BLaER1 treated with 17β-estradiol and CSF1 and Interleukin-3, amounts not matched to agents 10 nM and 100 nM (cell line): Measurements from ENCODE around the gene CRB2.
A peak's percentile ranks its signal among the peaks of the same experiment; 100 is the strongest.

Experiments used
- H3K27ac ChIP-seq, 11 experiments: shearing (Covaris generic); formaldehyde crosslinking; 2 replicates each; pipeline ENCODE4 v1.8.1; 2022
- H3K27me3 ChIP-seq, 11 experiments: shearing (Covaris generic); formaldehyde crosslinking; 2 replicates each; pipeline ENCODE4 v1.8.1; 2022
- H3K36me3 ChIP-seq, 11 experiments: shearing (Covaris generic); formaldehyde crosslinking; 2 replicates each; pipeline ENCODE4 v1.8.1; 2022
- H3K4me1 ChIP-seq, 10 experiments: shearing (Covaris generic); formaldehyde crosslinking; 2 replicates each; pipeline ENCODE4 v1.8.1; 2022
- H3K4me2 ChIP-seq, 11 experiments: shearing (Covaris generic); formaldehyde crosslinking; 2 replicates each; pipeline ENCODE4 v1.8.1; 2022
- H3K4me3 ChIP-seq, 10 experiments: shearing (Covaris generic); formaldehyde crosslinking; 2 replicates each; pipeline ENCODE4 v1.8.1; 2022
- H3K9ac ChIP-seq, 11 experiments: shearing (Covaris generic); formaldehyde crosslinking; 2 replicates each; pipeline ENCODE4 v1.8.1; 2022
- H3K9me3 ChIP-seq, 11 experiments: shearing (Covaris generic); formaldehyde crosslinking; replicated peaks in 1 of 11; 2 replicates each; pipeline ENCODE4 v1.8.1; 2022
- H4K20me1 ChIP-seq, 11 experiments: shearing (Covaris generic); formaldehyde crosslinking; 2 replicates each; pipeline ENCODE4 v1.8.1; 2022
- Cebpa-rat ChIP-seq, 11 experiments: shearing (Covaris generic); IDR thresholded peaks; 2 replicates each; pipeline ENCODE4 v1.8.1; 2022

CRB2 gene

GRCh38 chr9:123401879-123402513 lies 46.0 kb downstream of the CRB2 start:
- H3K9me3 ChIP-seq: no peaks in the 10 kb centered on the region

GRCh38 chr9:123402981-123403509 lies 47.0 kb downstream of the CRB2 start:
- Histone ChIP-seq H3K4me2 (no peak overlapping the region), H3K27ac (no peak overlapping the region), H3K4me3 (no peak overlapping the region), H3K36me3 (peaks cover 0 to 75% (median 9%) of the 10 kb centered on the region in 11 experiments; a peak in 13 of 22 replicates), H3K9ac (no peak overlapping the region), H3K9me3 (no peaks in the 10 kb centered on the region), H4K20me1 (peaks cover 0 to 33% (median 6%) of the 10 kb centered on the region in 11 experiments; a peak in 8 of 22 replicates), H3K27me3 (no peaks in the 10 kb centered on the region), H3K4me1 (peaks cover 0 to 21% (median 14%) of the 10 kb centered on the region in 10 experiments; a peak in 15 of 20 replicates)
- TF ChIP-seq Cebpa-rat (IDR thresholded peaks at IDR 0.05): no peak

More at GRCh38 chr9:123401879-123402513, 46.0 kb downstream of the CRB2 start:
- Histone ChIP-seq H3K4me2 (no peak overlapping the region), H3K4me1 (peaks cover 0 to 11% (median 11%) of the 10 kb centered on the region in 10 experiments; a peak in 15 of 20 replicates), H3K27me3 (no peaks in the 10 kb centered on the region), H4K20me1 (peaks cover 0 to 36% (median 6%) of the 10 kb centered on the region in 11 experiments; a peak in 8 of 22 replicates), H3K4me3 (no peak overlapping the region), H3K36me3 (peaks cover 0 to 70% (median 9%) of the 10 kb centered on the region in 11 experiments; a peak in 13 of 22 replicates), H3K27ac (no peak overlapping the region), H3K9ac (no peak overlapping the region)
- no peak for TF ChIP-seq Cebpa-rat (IDR thresholded peaks at IDR 0.05)

- no peaks in the 10 kb centered on the region for H3K27me3 ChIP-seq
- peaks cover 0 to 39% (median 6%) of the 10 kb centered on the region in 11 experiments; a peak in 8 of 22 replicates for H4K20me1 ChIP-seq
- H3K4me3 ChIP-seq: no peak overlapping the region
- no peak overlapping the region; a peak in 1 of 22 replicates for H3K9ac ChIP-seq
- H3K27ac ChIP-seq: peak overlapping the region in 3 of 11 experiments; percentile 25 to 41 (median 34); a peak in 2 of 22 replicates
- peaks cover 0 to 77% (median 4%) of the 10 kb centered on the region in 11 experiments; a peak in 11 of 22 replicates for H3K36me3 ChIP-seq
- H3K9me3 ChIP-seq: no peaks in the 10 kb centered on the region
- peak overlapping the region in 8 of 11 experiments; percentile 30 to 69 (median 58); a peak in 15 of 22 replicates for H3K4me2 ChIP-seq
- no peak for TF ChIP-seq Cebpa-rat (IDR thresholded peaks at IDR 0.05)
- H3K4me1 ChIP-seq: peaks cover 0 to 27% (median 14%) of the 10 kb centered on the region in 10 experiments; a peak in 15 of 20 replicates
Measured at GRCh38 chr9:123406016-123406415, 50.0 kb downstream of the CRB2 start.

- Histone ChIP-seq H3K4me3 (no peak overlapping the region), H3K27ac (no peak overlapping the region), H3K9me3 (no peaks in the 10 kb centered on the region), H4K20me1 (peaks cover 0 to 40% (median 6%) of the 10 kb centered on the region in 11 experiments; a peak in 8 of 22 replicates), H3K9ac (no peak overlapping the region), H3K4me2 (peak overlapping the region in 8 of 11 experiments; percentile 30 to 69 (median 58); a peak in 15 of 22 replicates), H3K36me3 (peaks cover 0 to 77% (median 10%) of the 10 kb centered on the region in 11 experiments; a peak in 11 of 22 replicates), H3K27me3 (no peaks in the 10 kb centered on the region), H3K4me1 (peaks cover 0 to 27% (median 14%) of the 10 kb centered on the region in 10 experiments; a peak in 15 of 20 replicates)
- TF ChIP-seq Cebpa-rat (IDR thresholded peaks at IDR 0.05): no peak
Measured at GRCh38 chr9:123406691-123407216, 50.8 kb downstream of the CRB2 start.

- no peak overlapping the region for H3K4me3 ChIP-seq
- TF ChIP-seq Cebpa-rat (IDR thresholded peaks at IDR 0.05): no peak
- no peak overlapping the region for H3K27ac ChIP-seq
- H3K36me3 ChIP-seq: peaks cover 0 to 77% (median 10%) of the 10 kb centered on the region in 11 experiments; a peak in 11 of 22 replicates
- H3K9me3 ChIP-seq: no peaks in the 10 kb centered on the region
- peaks cover 0 to 42% (median 5%) of the 10 kb centered on the region in 11 experiments; a peak in 8 of 22 replicates for H4K20me1 ChIP-seq
- no peak overlapping the region for H3K9ac ChIP-seq
- no peaks in the 10 kb centered on the region for H3K27me3 ChIP-seq
- H3K4me1 ChIP-seq: peaks cover 0 to 27% (median 14%) of the 10 kb centered on the region in 10 experiments; a peak in 15 of 20 replicates
- peak overlapping the region in 3 of 11 experiments; percentile 15 to 20 (median 19); a peak in 2 of 22 replicates for H3K4me2 ChIP-seq
Measured at GRCh38 chr9:123407217-123407851, 51.3 kb downstream of the CRB2 start.

- Histone ChIP-seq H4K20me1 (peaks cover 0 to 30% (median 0%) of the 10 kb centered on the region in 11 experiments; a peak in 7 of 22 replicates), H3K9me3 (no peaks in the 10 kb centered on the region), H3K27me3 (no peaks in the 10 kb centered on the region), H3K4me1 (peaks cover 0 to 27% (median 14%) of the 10 kb centered on the region in 10 experiments; a peak in 15 of 20 replicates), H3K4me2 (peak overlapping the region in 3 of 11 experiments; percentile 15 to 20 (median 19); a peak in 3 of 22 replicates), H3K4me3 (no peak overlapping the region), H3K27ac (no peak overlapping the region), H3K36me3 (peaks cover 0 to 77% (median 3%) of the 10 kb centered on the region in 11 experiments; a peak in 8 of 22 replicates), H3K9ac (no peak overlapping the region)
- no peak for TF ChIP-seq Cebpa-rat (IDR thresholded peaks at IDR 0.05)
Measured at GRCh38 chr9:123408313-123409262, 52.6 kb downstream of the CRB2 start.

- peaks cover 0 to 35% (median 4%) of the 10 kb centered on the region in 11 experiments; a peak in 9 of 22 replicates for H4K20me1 ChIP-seq
- no peak overlapping the region for H3K4me3 ChIP-seq
- no peak overlapping the region for H3K27ac ChIP-seq
- peaks cover 0 to 83% (median 3%) of the 10 kb centered on the region in 11 experiments; a peak in 8 of 22 replicates for H3K36me3 ChIP-seq
- no peak for TF ChIP-seq Cebpa-rat (IDR thresholded peaks at IDR 0.05)
- no peak overlapping the region for H3K4me2 ChIP-seq
- H3K4me1 ChIP-seq: peaks cover 0 to 40% (median 21%) of the 10 kb centered on the region in 10 experiments; a peak in 16 of 20 replicates
- H3K27me3 ChIP-seq: no peaks in the 10 kb centered on the region
- H3K9me3 ChIP-seq: no peaks in the 10 kb centered on the region
- no peak overlapping the region for H3K9ac ChIP-seq
Measured at GRCh38 chr9:123410281-123410910, 54.4 kb downstream of the CRB2 start.
